Spleen (tissue), 11 donors: ENCODE measurements around the gene TMEM63C. TPM values are rescaled to one million over a fixed set of nuclear protein-coding genes. Genes with fewer than 3 reads are reported as not detected.

ENCODE experiments used
- DNase-seq: peaks from one replicate; pipeline ENCODE4 v3.0.0-alpha.2; 2020
- H3K27ac ChIP-seq, 8 donors: fragments of 200-600 bp; sonication (generic) in 7 of 8; 1 replicate in 4 of 8; 2 replicates in 4 of 8; pipeline versions ENCODE4 v1.5.0 to v1.8.0; 2016 to 2021; ENCODE audit warnings: inconsistent platforms in 4 of 8, mild to moderate bottlenecking in 4 of 8, moderate library complexity in 1 of 8
- H3K27me3 ChIP-seq, 7 donors: fragments of 200-600 bp; sonication (generic) in 6 of 7; replicated peaks in 1 of 7; 1 replicate in 4 of 7; 2 replicates in 3 of 7; pipeline versions ENCODE4 v1.5.0 to v1.8.0; 2016 to 2021; ENCODE audit warnings: inconsistent platforms in 3 of 7, mild to moderate bottlenecking in 1 of 7
- H3K36me3 ChIP-seq, 6 donors: fragments of 200-600 bp; sonication (generic) in 5 of 6; 1 replicate in 4 of 6; 2 replicates in 2 of 6; pipeline versions ENCODE4 v1.5.0 to v1.8.0; 2016 to 2021; ENCODE audit warnings: inconsistent platforms in 2 of 6
- H3K4me1 ChIP-seq, 6 donors: fragments of 200-600 bp; sonication (generic) in 5 of 6; 1 replicate in 3 of 6; 2 replicates in 3 of 6; pipeline versions ENCODE4 v1.5.0 to v1.8.0; 2016 to 2021; ENCODE audit warnings: inconsistent platforms in 3 of 6
- H3K4me3 ChIP-seq, 8 donors: fragments of 200-600 bp; sonication (generic) in 7 of 8; 1 replicate in 4 of 8; 2 replicates in 4 of 8; pipeline versions ENCODE4 v1.5.0 to v1.8.0; 2016 to 2021; ENCODE audit warnings: inconsistent platforms in 4 of 8, mild to moderate bottlenecking in 4 of 8, moderate library complexity in 2 of 8
- H3K9me3 ChIP-seq, 8 donors: fragments of 200-600 bp; sonication (generic) in 7 of 8; 1 replicate in 4 of 8; 2 replicates in 4 of 8; pipeline versions ENCODE4 v1.5.0 to v1.8.0; 2016 to 2021; ENCODE audit warnings: inconsistent platforms in 4 of 8
- POLR2A ChIP-seq, 3 donors: fragments of 450-650 bp; IDR thresholded peaks; one replicate each; pipeline ENCODE4 v1.5.1; 2017; ENCODE audit warnings: antibody characterized with exemption in 3 of 3, mild to moderate bottlenecking in 1 of 3
- POLR2AphosphoS5 ChIP-seq, 3 donors: sonication (generic); formaldehyde crosslinking; IDR thresholded peaks; one replicate each; pipeline ENCODE4 v1.5.1; 2017; ENCODE audit warnings: antibody characterized with exemption in 3 of 3
- WGBS, 5 donors: extraction: QIAGEN DNeasy Blood & Tissue Kit in 3 of 5; methylation state at CpG; one replicate each; pipeline versions ENCODE4 v1.1.5 to v1.1.7; 2013 to 2018; 5-methylcytosine and 5-hydroxymethylcytosine counted together
- intact Hi-C: fragments of 100-400 bp; cut with DNase I; formaldehyde crosslinking; loops from one replicate; pipeline ENCODE4 v1.15.0; 2023; ENCODE audit warnings: low total_unique reads
- microRNA-seq, 3 donors: library from miRNA; unstranded; fragments of <30 nt; microRNA quantifications; one replicate each; pipeline versions ENCODE4 to v1.1.0, GENCODE V29; 2019 to 2020
- polyA plus RNA-seq, 3 donors: library from polyadenylated mRNA; stranded (reverse); fragments of 200-250 nt; gene quantifications; one replicate each; pipeline ENCODE4 v1.2.1, GENCODE V29; 2013
- small RNA-seq, 4 donors: library from RNA; depleted of rRNA; stranded (forward); fragments of <200 nt; gene quantifications; one replicate each; pipeline ENCODE3, GENCODE V24; 2016
- total RNA-seq, 7 donors: library from RNA; depleted of rRNA in 3 of 7; stranded (reverse); fragments of >200 nt in 3 of 7; fragmentation: NEBNext Ultra II Directional in 4 of 7; extraction: Animal tissue kit (Norgen Biotek cat#: 25700) in 4 of 7; gene quantifications; one replicate each; pipeline versions ENCODE4 v1.1.0 to v1.2.1, GENCODE V29; 2016 to 2021
- TF ChIP-seq, protein P1 (sequence below), 11 experiments: fragments of 200-600 bp in 7 of 11; fragments of 450-650 bp in 4 of 11; sonication (generic) in 4 of 11; IDR thresholded peaks in 8 of 11; conservative IDR thresholded peaks in 3 of 11; 1 replicate in 7 of 11; 2 replicates in 4 of 11; pipeline versions ENCODE4 v1.4.0 to v1.8.0; 2016 to 2021; ENCODE audit warnings: antibody characterized with exemption in 11 of 11, inconsistent platforms in 4 of 11, mild to moderate bottlenecking in 1 of 11
- donor health status: healthy with polysubstance abuse.
- donor health status: DM: no; HTN: no; CAD: no; lungs with moderate emphysema.
- donor health status: DM: no; HTN: no; CAD: no.
- donor health status: Bipolar disorder and iron deficiency.
- donor health status: healthy.
- donor health status: DM: no; HTN: no; CAD: no.
- donor health status: DM: yes; HTN: yes; CAD: no.

The TMEM63C gene
- total and polyA plus RNA-seq, 10 donors = 0.20 to 13.4 (median 7.1) TPM

DNA sequence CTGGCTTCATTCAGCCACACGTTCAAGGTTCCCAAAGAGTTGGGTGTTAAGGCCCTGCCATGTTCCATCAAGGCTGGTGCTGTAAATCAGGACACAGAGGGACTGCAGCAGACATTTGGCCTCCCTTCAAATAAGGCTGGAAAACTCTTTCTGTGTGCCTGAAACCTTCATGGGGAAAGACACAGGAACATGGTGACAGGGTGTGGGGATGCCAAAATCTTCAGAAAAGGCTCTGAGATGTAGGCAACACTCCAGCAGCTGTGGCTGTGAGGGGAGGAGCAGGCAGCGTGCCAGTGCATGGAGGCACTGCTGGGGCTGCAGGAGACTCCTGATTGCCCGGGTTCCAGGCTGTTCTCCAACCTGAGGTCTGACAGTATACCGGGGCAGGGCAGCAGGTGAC is 124.1 kb downstream of the TMEM63C start:
- Histone ChIP-seq H3K4me1 (peaks cover 0 to 21% (median 6%) of the 10 kb centered on the region in 6 donors), H3K36me3 (peaks cover 0 to 46% (median 7%) of the 10 kb centered on the region in 6 donors), H3K27ac (no peak overlapping the region), H3K27me3 (no peaks in the 10 kb centered on the region), H3K9me3 (no peaks in the 10 kb centered on the region), H3K4me3 (no peak overlapping the region)
- TF ChIP-seq POLR2A (IDR thresholded peaks at IDR 0.05) (no peak), POLR2AphosphoS5 (IDR thresholded peaks at IDR 0.05) (no peak)
- TF ChIP-seq, protein P1, sequence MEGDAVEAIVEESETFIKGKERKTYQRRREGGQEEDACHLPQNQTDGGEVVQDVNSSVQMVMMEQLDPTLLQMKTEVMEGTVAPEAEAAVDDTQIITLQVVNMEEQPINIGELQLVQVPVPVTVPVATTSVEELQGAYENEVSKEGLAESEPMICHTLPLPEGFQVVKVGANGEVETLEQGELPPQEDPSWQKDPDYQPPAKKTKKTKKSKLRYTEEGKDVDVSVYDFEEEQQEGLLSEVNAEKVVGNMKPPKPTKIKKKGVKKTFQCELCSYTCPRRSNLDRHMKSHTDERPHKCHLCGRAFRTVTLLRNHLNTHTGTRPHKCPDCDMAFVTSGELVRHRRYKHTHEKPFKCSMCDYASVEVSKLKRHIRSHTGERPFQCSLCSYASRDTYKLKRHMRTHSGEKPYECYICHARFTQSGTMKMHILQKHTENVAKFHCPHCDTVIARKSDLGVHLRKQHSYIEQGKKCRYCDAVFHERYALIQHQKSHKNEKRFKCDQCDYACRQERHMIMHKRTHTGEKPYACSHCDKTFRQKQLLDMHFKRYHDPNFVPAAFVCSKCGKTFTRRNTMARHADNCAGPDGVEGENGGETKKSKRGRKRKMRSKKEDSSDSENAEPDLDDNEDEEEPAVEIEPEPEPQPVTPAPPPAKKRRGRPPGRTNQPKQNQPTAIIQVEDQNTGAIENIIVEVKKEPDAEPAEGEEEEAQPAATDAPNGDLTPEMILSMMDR (IDR thresholded peaks at IDR 0.05 in 8 of 11, conservative IDR thresholded peaks at IDR 0.05 in 3 of 11) = no peak
- no peak for DNase-seq
- WGBS, 5 donors = 83 to 92% (median 86%) methylated on average over 4 of the region's 4 CpGs
- intact Hi-C loops = no loop called here

DNA sequence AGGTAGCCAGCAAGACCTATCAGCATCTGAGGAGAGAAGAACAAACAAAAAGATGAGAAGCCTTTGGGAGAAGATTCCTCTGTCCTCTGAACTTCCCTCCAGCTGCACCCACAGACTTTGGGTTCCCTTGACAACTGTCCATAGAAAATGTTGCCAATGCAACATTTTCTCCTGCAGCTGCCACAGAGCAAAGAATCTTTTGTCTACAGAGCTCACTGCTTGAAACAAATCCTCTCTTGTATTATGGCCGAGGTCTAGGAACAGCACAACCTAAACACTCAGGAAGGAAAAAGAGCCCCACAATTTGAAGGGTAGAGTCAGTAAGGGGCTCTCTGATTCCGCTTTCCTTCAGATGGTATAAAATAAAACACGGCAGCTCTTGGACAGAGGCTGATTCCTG is 124.8 kb downstream of the TMEM63C start:
- 78 to 92% (median 89%) methylated on average over 3 of the region's 3 CpGs for WGBS, 5 donors
- no peak for TF ChIP-seq POLR2A (IDR thresholded peaks at IDR 0.05)
- TF ChIP-seq POLR2AphosphoS5 (IDR thresholded peaks at IDR 0.05) = no peak
- TF ChIP-seq, protein P1 (IDR thresholded peaks at IDR 0.05 in 8 of 11, conservative IDR thresholded peaks at IDR 0.05 in 3 of 11) = no peak
- Histone ChIP-seq H3K27ac (no peak overlapping the region), H3K4me1 (peaks cover 0 to 15% (median 3%) of the 10 kb centered on the region in 6 donors), H3K36me3 (peaks cover 0 to 48% (median 7%) of the 10 kb centered on the region in 6 donors), H3K27me3 (no peaks in the 10 kb centered on the region), H3K9me3 (no peaks in the 10 kb centered on the region), H3K4me3 (no peak overlapping the region)
- DNase-seq = no peak
- intact Hi-C loops = no loop called here

DNA sequence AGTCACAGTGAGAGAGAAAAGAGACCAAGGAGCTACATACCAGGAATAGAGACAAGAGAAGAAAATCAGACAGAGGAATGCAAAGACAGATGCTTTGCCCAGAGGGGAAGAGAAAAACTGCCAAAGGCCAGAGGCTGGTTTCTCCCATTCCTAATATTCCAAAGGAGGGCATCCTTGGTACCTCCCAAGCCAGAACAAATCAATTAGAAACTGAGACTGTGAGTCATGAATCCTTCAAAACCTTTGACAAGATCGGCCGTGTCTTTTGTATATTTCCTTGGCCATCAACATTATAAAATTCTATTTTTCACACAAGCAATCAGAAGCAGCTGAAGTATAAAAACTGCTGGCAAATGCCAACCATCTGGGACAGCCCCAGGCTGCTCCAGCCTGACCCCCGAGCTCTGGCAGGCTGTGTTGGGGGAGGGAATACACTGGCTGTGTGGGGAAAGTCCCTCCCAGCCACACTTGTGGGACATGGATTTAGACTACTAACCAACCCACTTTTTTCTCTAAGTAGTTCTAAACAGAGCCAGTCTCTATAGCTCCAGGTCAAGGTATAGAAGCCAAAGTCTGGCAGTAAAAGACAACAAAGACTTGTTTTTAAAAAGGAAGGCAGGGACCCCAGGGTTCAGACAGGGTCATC is 125.4 kb downstream of the TMEM63C start:
- TF ChIP-seq POLR2A (IDR thresholded peaks at IDR 0.05) (no peak), POLR2AphosphoS5 (IDR thresholded peaks at IDR 0.05) (no peak)
- TF ChIP-seq, protein P1 (IDR thresholded peaks at IDR 0.05 in 8 of 11, conservative IDR thresholded peaks at IDR 0.05 in 3 of 11) = no peak
- no peak overlapping the region for H3K4me3 ChIP-seq
- H3K36me3 ChIP-seq = peaks cover 0 to 45% (median 7%) of the 10 kb centered on the region in 6 donors
- no peaks in the 10 kb centered on the region for H3K9me3 ChIP-seq
- H3K27ac ChIP-seq = no peak overlapping the region
- WGBS, 5 donors = 61 to 77% (median 67%) methylated on average over 3 of the region's 3 CpGs
- intact Hi-C loops = no loop called here
- peaks cover 0 to 15% (median 2%) of the 10 kb centered on the region in 6 donors for H3K4me1 ChIP-seq
- no peaks in the 10 kb centered on the region for H3K27me3 ChIP-seq
- no peak for DNase-seq

Small RNAs within 50 kb of the gene (microRNA-seq; reads per million reads assigned to microRNA genes)
- 0 to 0.70 (median 0.36) reads per million in 3 donors for gene MIR1260A

Small RNAs within 50 kb of the gene (small RNA-seq; reads per million reads assigned to genes)
- gene MIR1260A (0 reads per million in 4 donors), gene RF00421 (0 reads per million in 4 donors)

Other genes with a start within 250 kb of the TMEM63C start
- 10 to 100 TPM; 38.2 to 62.7 (median 47.7) TPM for gene IRF2BPL, start 153.1 kb upstream of the TMEM63C start, total RNA-seq
- 10 to 100 TPM in 1 of 3 donors, 1 to 10 TPM in 2; 4.1 to 15.8 (median 6.3) TPM for gene IRF2BPL, start 153.1 kb upstream of the TMEM63C start, polyA plus RNA-seq
- gene CIPC, start 83.5 kb upstream of the TMEM63C start, total RNA-seq = 10 to 100 TPM; 14.9 to 33.8 (median 24.7) TPM
- gene CIPC, start 83.5 kb upstream of the TMEM63C start, polyA plus RNA-seq = 1 to 10 TPM; 4.2 to 9.6 (median 5.1) TPM
- not detected for gene ZDHHC22, start 40.0 kb upstream of the TMEM63C start, total RNA-seq
- under 1 TPM in 1 of 3 donors, not detected in 2; 0.02 TPM for gene ZDHHC22, start 40.0 kb upstream of the TMEM63C start, polyA plus RNA-seq
- gene NGB, start 89.4 kb downstream of the TMEM63C start, total RNA-seq = not detected
- not detected for gene NGB, start 89.4 kb downstream of the TMEM63C start, polyA plus RNA-seq
- 10 to 100 TPM; 10.1 to 23.6 (median 18.8) TPM for gene POMT2, start 139.1 kb downstream of the TMEM63C start, total RNA-seq
- 10 to 100 TPM in 2 of 3 donors, 1 to 10 TPM in 1; 5.4 to 16.8 (median 16.4) TPM for gene POMT2, start 139.1 kb downstream of the TMEM63C start, polyA plus RNA-seq
- gene GSTZ1, start 139.2 kb downstream of the TMEM63C start, total RNA-seq = 10 to 100 TPM in 6 of 7 donors, 1 to 10 TPM in 1; 7.8 to 21.7 (median 14.8) TPM
- 10 to 100 TPM; 15.9 to 29.1 (median 19.3) TPM for gene GSTZ1, start 139.2 kb downstream of the TMEM63C start, polyA plus RNA-seq
- 10 to 100 TPM; 18.8 to 32.3 (median 22.4) TPM for gene TMED8, start 195.3 kb downstream of the TMEM63C start, total RNA-seq
- 10 to 100 TPM in 1 of 3 donors, 1 to 10 TPM in 2; 8.1 to 10.8 (median 8.3) TPM for gene TMED8, start 195.3 kb downstream of the TMEM63C start, polyA plus RNA-seq
- gene SAMD15, start 195.6 kb downstream of the TMEM63C start, total RNA-seq = 1 to 10 TPM in 2 of 7 donors, under 1 TPM in 5; 0.32 to 1.7 (median 0.79) TPM
- under 1 TPM in 2 of 3 donors, not detected in 1; 0.15 to 0.22 TPM for gene SAMD15, start 195.6 kb downstream of the TMEM63C start, polyA plus RNA-seq
- gene NOXRED1, start 241.7 kb downstream of the TMEM63C start, total RNA-seq = 1 to 10 TPM in 2 of 7 donors, under 1 TPM in 5; 0.46 to 1.2 (median 0.82) TPM
- gene NOXRED1, start 241.7 kb downstream of the TMEM63C start, polyA plus RNA-seq = under 1 TPM; 0.30 to 0.59 (median 0.32) TPM